IPS DF 6.9 (cell line): ENCODE data around the gene PPFIA2.

Source experiments
- DNase-seq: peaks from one replicate; pipeline ENCODE4 v3.0.0-alpha.2; 2013; ENCODE audit warnings: low read depth, low spot score
- H3K27ac ChIP-seq: one replicate; pipeline ENCODE4 v1.5.1; 2013; ENCODE audit warnings: low read length, control low read depth
- H3K27me3 ChIP-seq: 2 replicates; pipeline ENCODE4 v1.6.1; 2013; ENCODE audit warnings: mild to moderate bottlenecking, low read length; ENCODE audit not compliant: control insufficient read depth, insufficient read depth
- H3K36me3 ChIP-seq: 2 replicates; pipeline ENCODE4 v1.6.1; 2013; ENCODE audit warnings: low read length; ENCODE audit not compliant: control insufficient read depth, insufficient read depth
- H3K4me1 ChIP-seq: 2 replicates; pipeline ENCODE4 v1.6.1; 2013; ENCODE audit warnings: low read length; ENCODE audit not compliant: control insufficient read depth, insufficient read depth
- H3K4me3 ChIP-seq: 2 replicates; pipeline ENCODE4 v1.5.1; 2013; ENCODE audit warnings: mild to moderate bottlenecking, low read length
- H3K9me3 ChIP-seq: 2 replicates; pipeline ENCODE4 v1.6.1; 2013; ENCODE audit warnings: low read length, inconsistent platforms; ENCODE audit not compliant: control insufficient read depth, insufficient read depth
- WGBS: extraction: QIAGEN DNeasy Blood & Tissue Kit; methylation state at CpG from one replicate; pipeline ENCODE4 v1.1.7; 2013; ENCODE audit warnings: mixed read lengths, missing lambda C conversion rate; ENCODE audit not compliant: insufficient read length, insufficient coverage; 5-methylcytosine and 5-hydroxymethylcytosine counted together

Gene PPFIA2

GRCh38 chr12:81729781-81730180 lies 29.4 kb downstream of the PPFIA2 start:
- Histone ChIP-seq H3K4me1 (peaks cover 2% of the 10 kb centered on the region; the same call in 1 of the 2 replicates), H3K4me3 (no peak overlapping the region), H3K9me3 (no peaks in the 10 kb centered on the region), H3K27me3 (no peaks in the 10 kb centered on the region), H3K27ac (no peak overlapping the region), H3K36me3 (no peaks in the 10 kb centered on the region)
- no peak for DNase-seq
- no CpG with 5 or more reads among the region's 2 CpGs for WGBS

- H3K36me3 ChIP-seq, result no peaks in the 10 kb centered on the region
- H3K4me3 ChIP-seq, result no peak overlapping the region
- H3K27ac ChIP-seq, result no peak overlapping the region
- H3K4me1 ChIP-seq, result no peaks in the 10 kb centered on the region
- H3K27me3 ChIP-seq, result no peaks in the 10 kb centered on the region
- no peaks in the 10 kb centered on the region for H3K9me3 ChIP-seq
- no peak for DNase-seq
These were observed 31.8 kb downstream of the PPFIA2 start for GRCh38 chr12:81727391-81727790.

DNA sequence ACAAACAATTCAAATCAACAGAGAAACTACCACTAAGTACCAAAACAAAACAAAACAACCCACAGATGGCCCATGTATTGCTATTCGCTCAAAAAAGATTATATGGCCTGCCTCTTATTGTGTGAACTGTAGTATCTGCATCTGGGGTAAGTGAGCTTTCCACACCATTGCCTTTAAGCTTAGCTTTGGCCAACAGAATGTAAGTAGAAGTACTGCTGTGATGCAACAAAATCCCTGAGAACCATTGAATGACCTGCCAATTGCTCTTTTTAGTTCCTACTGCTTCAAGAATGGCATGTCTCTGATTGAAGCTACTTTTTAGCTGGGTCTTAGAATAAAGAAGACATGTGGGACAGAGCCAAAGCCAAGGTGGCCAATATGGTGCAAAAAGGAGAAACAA lies 32.5 kb downstream of the PPFIA2 start:
- Histone ChIP-seq H3K4me3 (no peak overlapping the region), H3K27me3 (no peaks in the 10 kb centered on the region), H3K9me3 (no peaks in the 10 kb centered on the region), H3K4me1 (no peaks in the 10 kb centered on the region), H3K27ac (no peak overlapping the region), H3K36me3 (no peaks in the 10 kb centered on the region)
- WGBS, result no CpG with 5 or more reads among the region's 1 CpG
- no peak for DNase-seq

DNA sequence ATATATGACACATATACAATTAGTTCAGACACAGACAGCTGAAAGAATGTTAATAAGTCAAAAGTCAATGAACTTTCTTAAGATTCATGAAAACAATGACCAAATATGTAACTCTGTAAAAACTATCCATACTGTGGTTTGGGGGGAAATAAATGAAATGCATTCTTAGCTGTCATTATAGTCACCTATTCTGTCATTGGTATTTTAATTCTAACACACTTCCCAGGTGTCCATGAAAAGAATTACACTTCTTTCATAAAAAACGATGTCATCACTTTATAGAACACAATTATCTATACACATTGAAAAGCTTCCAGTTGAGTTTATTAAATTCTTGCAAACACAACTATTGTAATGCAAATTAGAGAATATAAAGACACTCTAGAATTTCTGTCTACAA lies 35.8 kb downstream of the PPFIA2 start:
- WGBS, result no CpG with 5 or more reads among the region's 1 CpG
- Histone ChIP-seq H3K27me3 (no peaks in the 10 kb centered on the region), H3K36me3 (no peaks in the 10 kb centered on the region), H3K4me3 (no peak overlapping the region), H3K4me1 (no peaks in the 10 kb centered on the region), H3K27ac (no peak overlapping the region), H3K9me3 (no peaks in the 10 kb centered on the region)
- DNase-seq, result no peak

DNA sequence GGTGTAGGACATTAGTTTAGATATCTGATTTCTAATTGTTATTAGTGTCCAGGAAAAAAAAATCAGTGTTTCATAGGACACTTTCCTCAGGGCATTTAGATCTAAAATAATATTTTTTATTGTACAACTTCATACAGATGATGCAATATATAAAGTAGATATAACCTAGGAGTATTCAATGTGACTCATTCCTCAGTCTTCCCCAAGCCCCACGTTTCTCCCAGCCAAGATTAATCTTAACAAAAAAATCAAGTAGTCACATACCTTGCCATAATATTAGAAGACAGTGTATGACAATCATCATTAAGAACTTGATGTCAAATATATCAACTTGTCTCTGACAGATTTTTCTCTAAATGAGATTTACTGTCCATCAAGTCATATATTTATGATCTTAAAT lies 37.1 kb downstream of the PPFIA2 start:
- no peaks in the 10 kb centered on the region for H3K4me1 ChIP-seq
- H3K4me3 ChIP-seq, result no peak overlapping the region
- H3K36me3 ChIP-seq, result no peaks in the 10 kb centered on the region
- WGBS, result no CpG with 5 or more reads among the region's 1 CpG
- no peaks in the 10 kb centered on the region for H3K9me3 ChIP-seq
- DNase-seq, result no peak
- no peak overlapping the region for H3K27ac ChIP-seq
- H3K27me3 ChIP-seq, result no peaks in the 10 kb centered on the region

GRCh38 chr12:81718616-81719015 lies 40.5 kb downstream of the PPFIA2 start:
- Histone ChIP-seq H3K36me3 (no peaks in the 10 kb centered on the region), H3K27me3 (no peaks in the 10 kb centered on the region), H3K27ac (no peak overlapping the region), H3K4me3 (no peak overlapping the region), H3K4me1 (no peaks in the 10 kb centered on the region), H3K9me3 (no peaks in the 10 kb centered on the region)
- no CpG with 5 or more reads among the region's 2 CpGs for WGBS
- DNase-seq, result no peak

GRCh38 chr12:81712536-81712935 lies 46.6 kb downstream of the PPFIA2 start:
- Histone ChIP-seq H3K36me3 (no peaks in the 10 kb centered on the region), H3K27ac (no peak overlapping the region), H3K4me3 (no peak overlapping the region), H3K9me3 (no peaks in the 10 kb centered on the region), H3K4me1 (no peaks in the 10 kb centered on the region), H3K27me3 (no peaks in the 10 kb centered on the region)
- DNase-seq, result no peak
- no CpG with 5 or more reads among the region's 3 CpGs for WGBS

DNA sequence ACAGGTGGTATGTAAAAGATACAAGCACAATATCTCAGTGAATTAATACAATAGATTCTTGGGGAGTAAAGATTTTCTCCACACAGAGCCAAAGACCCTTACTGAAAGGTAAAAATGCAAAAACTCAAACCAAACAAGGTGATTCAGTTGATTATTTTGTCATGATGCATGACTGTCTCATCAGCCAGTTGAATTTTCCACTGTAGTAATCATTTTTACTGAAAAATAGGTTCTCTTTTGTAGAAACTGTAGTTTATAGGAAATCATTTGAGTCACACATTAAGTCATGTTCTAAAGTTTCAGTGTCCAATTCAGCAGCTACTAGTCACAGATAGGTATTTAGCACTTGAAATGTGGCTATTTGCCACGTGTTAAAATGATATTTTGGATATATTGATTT lies 53.6 kb downstream of the PPFIA2 start:
- no peak overlapping the region for H3K4me3 ChIP-seq
- no peak for DNase-seq
- no CpG with 5 or more reads among the region's 1 CpG for WGBS

GRCh38 chr12:81699551-81699950 lies 59.6 kb downstream of the PPFIA2 start:
- Histone ChIP-seq H3K4me1 (no peaks in the 10 kb centered on the region), H3K27me3 (no peaks in the 10 kb centered on the region), H3K27ac (no peak overlapping the region), H3K4me3 (no peak overlapping the region), H3K9me3 (no peaks in the 10 kb centered on the region), H3K36me3 (no peaks in the 10 kb centered on the region)
- DNase-seq, result no peak

More for the DNA sequence above, 53.6 kb downstream of the PPFIA2 start:
- Histone ChIP-seq H3K27ac (no peak overlapping the region), H3K27me3 (no peaks in the 10 kb centered on the region), H3K4me1 (no peaks in the 10 kb centered on the region), H3K36me3 (no peaks in the 10 kb centered on the region), H3K9me3 (no peaks in the 10 kb centered on the region)

DNA sequence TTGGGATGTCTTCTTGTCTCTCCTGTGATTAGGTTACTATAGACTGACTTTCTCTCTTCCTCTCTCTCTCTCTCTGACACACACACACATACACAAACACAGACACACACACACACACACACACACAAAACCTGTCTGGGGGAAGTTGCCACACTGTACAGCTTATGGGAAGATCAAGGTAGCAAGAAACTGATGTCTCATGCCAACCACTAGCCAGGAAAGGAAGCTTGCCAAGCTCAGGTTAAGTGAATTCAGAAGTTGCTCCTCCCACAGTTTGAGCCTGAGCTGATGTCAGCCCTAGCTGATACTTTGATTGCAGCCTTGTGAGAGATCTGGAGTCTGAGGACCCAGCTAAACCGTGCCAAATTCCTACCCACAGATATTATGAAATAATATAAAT lies 67.1 kb downstream of the PPFIA2 start:
- no peaks in the 10 kb centered on the region for H3K9me3 ChIP-seq
- peaks cover 2% of the 10 kb centered on the region; the same call in 1 of the 2 replicates for H3K4me1 ChIP-seq
- H3K4me3 ChIP-seq, result no peak overlapping the region
- H3K27me3 ChIP-seq, result no peaks in the 10 kb centered on the region
- no peaks in the 10 kb centered on the region for H3K36me3 ChIP-seq
- no peak for DNase-seq
- H3K27ac ChIP-seq, result no peak overlapping the region
- no CpG with 5 or more reads among the region's 1 CpG for WGBS

DNA sequence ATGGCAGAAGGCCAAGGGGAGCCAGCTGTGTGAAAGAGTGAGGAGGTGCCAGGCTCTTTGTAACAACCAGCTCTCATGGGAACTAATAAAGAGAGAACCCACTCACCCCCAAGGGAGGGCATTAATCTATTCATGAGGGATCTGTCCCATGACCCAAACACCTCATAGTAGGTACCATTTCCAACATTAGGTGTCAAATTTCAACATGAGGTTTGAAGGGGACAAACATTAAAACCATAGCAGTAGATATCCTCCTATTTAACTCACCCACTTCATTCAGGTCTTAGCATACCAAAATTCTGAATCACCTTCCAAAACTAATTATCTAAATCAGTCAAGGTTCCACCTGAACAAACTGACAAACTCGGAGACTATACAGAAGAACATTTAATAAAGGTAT lies 75.3 kb downstream of the PPFIA2 start:
- H3K27ac ChIP-seq, result no peak overlapping the region
- no peaks in the 10 kb centered on the region for H3K9me3 ChIP-seq
- DNase-seq, result no peak
- WGBS, result no CpG with 5 or more reads among the region's 1 CpG
- H3K36me3 ChIP-seq, result no peaks in the 10 kb centered on the region
- no peaks in the 10 kb centered on the region for H3K27me3 ChIP-seq
- H3K4me3 ChIP-seq, result no peak overlapping the region
- H3K4me1 ChIP-seq, result no peaks in the 10 kb centered on the region
